ENCODE results near the gene EDN2. TPM values are rescaled to one million over a fixed set of nuclear protein-coding genes. Genes with fewer than 3 reads are reported as not detected.

EDN2 gene
- total and polyA plus RNA-seq, 2 donors (not counting 1 experiment from before 2014, with no cell fraction given) = not detected

DNA sequence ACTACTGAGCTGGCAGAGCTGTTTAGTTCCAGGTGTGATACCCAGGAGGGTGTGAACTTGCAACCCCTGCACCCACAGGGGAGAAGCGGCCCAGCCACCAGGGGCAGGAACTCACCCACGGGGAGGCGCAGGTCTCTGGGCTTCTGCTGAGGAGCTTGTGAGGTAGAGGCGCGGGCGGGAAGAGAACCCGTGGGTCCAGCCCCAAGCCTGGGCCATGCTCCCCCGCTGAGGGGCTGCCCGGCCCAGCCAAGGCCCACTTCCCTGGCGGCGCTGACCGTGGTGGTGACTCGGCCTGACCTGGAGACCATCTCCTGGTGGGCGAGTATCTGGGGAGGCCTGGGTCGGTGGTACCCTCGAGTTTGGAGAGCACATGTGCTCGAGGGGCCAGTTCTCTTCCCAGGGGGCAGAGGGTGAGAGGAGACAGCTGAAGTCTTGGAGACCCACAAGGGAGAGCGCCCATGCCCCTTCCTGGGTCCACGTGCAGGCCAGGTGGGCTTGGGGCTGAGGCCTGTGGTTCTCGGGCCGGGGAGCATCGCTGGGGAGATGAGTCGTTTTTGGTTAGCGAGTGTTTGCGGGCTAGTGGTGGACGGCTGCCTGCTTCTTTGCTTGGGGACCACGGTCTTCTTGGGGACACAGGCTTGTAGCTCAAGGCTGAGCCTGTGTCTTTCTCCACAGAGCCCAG is 28.4 kb upstream of the EDN2 start:
- H3K4me3 ChIP-seq (ENCODE audit: control extremely low read depth in 1 of 5, extremely low read depth in 1 of 5, insufficient read depth in 1 of 5, low read depth in 2 of 5, low read length in 4 of 5) = no peak overlapping the region
- H3K4me3 Mint-ChIP-seq = no peak overlapping the region
- intact Hi-C loops (cut with micrococcal nuclease) = loop anchor here (10.0 kb wide), 1 partner anchor 62 kb away; no protein-coding TSS in a partner anchor
- no peak overlapping the region for H3K27ac ChIP-seq (ENCODE audit: low read length in 2 of 2)
- peaks cover 15% of the 10 kb centered on the region for H3K4me1 Mint-ChIP-seq
- no peak for DNase-seq
- TF ChIP-seq, protein P1, sequence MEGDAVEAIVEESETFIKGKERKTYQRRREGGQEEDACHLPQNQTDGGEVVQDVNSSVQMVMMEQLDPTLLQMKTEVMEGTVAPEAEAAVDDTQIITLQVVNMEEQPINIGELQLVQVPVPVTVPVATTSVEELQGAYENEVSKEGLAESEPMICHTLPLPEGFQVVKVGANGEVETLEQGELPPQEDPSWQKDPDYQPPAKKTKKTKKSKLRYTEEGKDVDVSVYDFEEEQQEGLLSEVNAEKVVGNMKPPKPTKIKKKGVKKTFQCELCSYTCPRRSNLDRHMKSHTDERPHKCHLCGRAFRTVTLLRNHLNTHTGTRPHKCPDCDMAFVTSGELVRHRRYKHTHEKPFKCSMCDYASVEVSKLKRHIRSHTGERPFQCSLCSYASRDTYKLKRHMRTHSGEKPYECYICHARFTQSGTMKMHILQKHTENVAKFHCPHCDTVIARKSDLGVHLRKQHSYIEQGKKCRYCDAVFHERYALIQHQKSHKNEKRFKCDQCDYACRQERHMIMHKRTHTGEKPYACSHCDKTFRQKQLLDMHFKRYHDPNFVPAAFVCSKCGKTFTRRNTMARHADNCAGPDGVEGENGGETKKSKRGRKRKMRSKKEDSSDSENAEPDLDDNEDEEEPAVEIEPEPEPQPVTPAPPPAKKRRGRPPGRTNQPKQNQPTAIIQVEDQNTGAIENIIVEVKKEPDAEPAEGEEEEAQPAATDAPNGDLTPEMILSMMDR (IDR thresholded peaks at IDR 0.05) = no peak
- TF ChIP-seq EZH2 (IDR thresholded peaks at IDR 0.05; ENCODE audit: borderline replicate concordance, insufficient read depth, low read depth, low read length, poor library complexity, severe bottlenecking) = no peak
- no peak for ATAC-seq (ENCODE audit: low read depth)
- H2AFZ ChIP-seq (ENCODE audit: insufficient read depth, low read depth, low read length, poor library complexity, severe bottlenecking) = no peak overlapping the region
- peaks cover 0 to 11% of the 10 kb centered on the region in 2 experiments for H3K36me3 ChIP-seq (replicated peaks in 1 of 2; ENCODE audit: control extremely low read depth in 1 of 2, control insufficient read depth in 1 of 2, extremely low read depth in 1 of 2, insufficient read depth in 2 of 2, low read length in 1 of 2)
- CTCF ChIA-PET = interaction anchor here (2.0 kb wide), 1 partner anchor 661 kb away, joined by 5 read pairs; no protein-coding TSS in a partner anchor
- H4K20me1 ChIP-seq (ENCODE audit: control insufficient read depth, insufficient read depth, low read length, poor library complexity, severe bottlenecking) = no peaks in the 10 kb centered on the region
- H3K9ac ChIP-seq (ENCODE audit: low read length) = no peak overlapping the region
- H3K27ac Mint-ChIP-seq = no peak overlapping the region
- no peaks in the 10 kb centered on the region for H3K27me3 ChIP-seq (replicated peaks in 1 of 4; ENCODE audit: control extremely low read depth in 1 of 4, control insufficient read depth in 3 of 4, insufficient read depth in 4 of 4, low read length in 3 of 4)
- H3K27me3 Mint-ChIP-seq = no peaks in the 10 kb centered on the region
- peaks cover 8 to 22% of the 10 kb centered on the region in 2 donors for H3K4me1 ChIP-seq (ENCODE audit: control insufficient read depth in 2 of 2, insufficient read depth in 2 of 2, low read length in 2 of 2)
- no peaks in the 10 kb centered on the region for H3K9me3 ChIP-seq (ENCODE audit: control extremely low read depth in 1 of 3, control insufficient read depth in 2 of 3, insufficient read depth in 1 of 3, low read length in 2 of 3)
- POLR2A ChIA-PET = no interaction called here
- no peak overlapping the region for H3K4me2 ChIP-seq (replicated peaks; ENCODE audit: low read depth, low read length, poor library complexity, severe bottlenecking)
- 97% methylated on average over 26 of the region's 27 CpGs for WGBS (ENCODE audit: insufficient coverage)
- no peaks in the 10 kb centered on the region for H3K79me2 ChIP-seq (ENCODE audit: control insufficient read depth, insufficient read depth, low read length)
- H3K9me3 Mint-ChIP-seq (ENCODE audit: insufficient read depth) = no peaks in the 10 kb centered on the region

DNA sequence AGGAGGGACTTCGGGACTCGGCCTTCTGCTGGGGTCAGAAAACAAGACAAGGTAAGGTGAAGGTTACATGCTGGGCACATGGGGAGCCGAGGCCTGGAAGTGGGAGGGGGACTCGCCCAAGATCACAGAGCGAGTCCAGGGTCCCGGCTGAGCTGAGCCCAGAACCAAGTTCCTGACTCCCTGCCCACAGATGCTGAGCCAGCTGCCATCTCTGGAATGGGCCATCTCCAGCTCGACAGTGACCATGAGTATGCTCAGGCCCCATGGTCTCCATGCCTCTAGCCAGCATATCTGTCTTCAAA is 26.7 kb upstream of the EDN2 start:
- no peak overlapping the region for H2AFZ ChIP-seq (ENCODE audit: insufficient read depth, low read depth, low read length, poor library complexity, severe bottlenecking)
- no peak overlapping the region for H3K4me2 ChIP-seq (replicated peaks; ENCODE audit: low read depth, low read length, poor library complexity, severe bottlenecking)
- ATAC-seq (ENCODE audit: low read depth) = no peak
- no peak for TF ChIP-seq EZH2 (IDR thresholded peaks at IDR 0.05; ENCODE audit: borderline replicate concordance, insufficient read depth, low read depth, low read length, poor library complexity, severe bottlenecking)
- TF ChIP-seq, protein P1 (IDR thresholded peaks at IDR 0.05) = no peak
- H3K27ac Mint-ChIP-seq = no peak overlapping the region
- H3K27ac ChIP-seq (ENCODE audit: low read length in 2 of 2) = no peak overlapping the region
- H3K4me1 Mint-ChIP-seq = peaks cover under 1% of the 10 kb centered on the region
- intact Hi-C loops (cut with micrococcal nuclease) = loop anchor here (10.0 kb wide), 1 partner anchor 64 kb away; no protein-coding TSS in a partner anchor
- CTCF ChIA-PET = no interaction called here
- no peaks in the 10 kb centered on the region for H3K9me3 Mint-ChIP-seq (ENCODE audit: insufficient read depth)
- 99% methylated on average over 7 of the region's 7 CpGs for WGBS (ENCODE audit: insufficient coverage)
- no peaks in the 10 kb centered on the region for H4K20me1 ChIP-seq (ENCODE audit: control insufficient read depth, insufficient read depth, low read length, poor library complexity, severe bottlenecking)
- H3K79me2 ChIP-seq (ENCODE audit: control insufficient read depth, insufficient read depth, low read length) = no peaks in the 10 kb centered on the region
- H3K9me3 ChIP-seq (ENCODE audit: control extremely low read depth in 1 of 3, control insufficient read depth in 2 of 3, insufficient read depth in 1 of 3, low read length in 2 of 3) = no peaks in the 10 kb centered on the region
- H3K36me3 ChIP-seq (replicated peaks in 1 of 2; ENCODE audit: control extremely low read depth in 1 of 2, control insufficient read depth in 1 of 2, extremely low read depth in 1 of 2, insufficient read depth in 2 of 2, low read length in 1 of 2) = peaks cover 0 to 11% of the 10 kb centered on the region in 2 experiments
- no peak for DNase-seq
- H3K27me3 Mint-ChIP-seq = no peaks in the 10 kb centered on the region
- no peak overlapping the region for H3K9ac ChIP-seq (ENCODE audit: low read length)
- H3K4me3 Mint-ChIP-seq = no peak overlapping the region
- no peak overlapping the region for H3K4me3 ChIP-seq (ENCODE audit: control extremely low read depth in 1 of 5, extremely low read depth in 1 of 5, insufficient read depth in 1 of 5, low read depth in 2 of 5, low read length in 4 of 5)
- POLR2A ChIA-PET = no interaction called here
- peaks cover 0 to 6% of the 10 kb centered on the region in 2 donors for H3K4me1 ChIP-seq (ENCODE audit: control insufficient read depth in 2 of 2, insufficient read depth in 2 of 2, low read length in 2 of 2)
- no peaks in the 10 kb centered on the region for H3K27me3 ChIP-seq (replicated peaks in 1 of 4; ENCODE audit: control extremely low read depth in 1 of 4, control insufficient read depth in 3 of 4, insufficient read depth in 4 of 4, low read length in 3 of 4)

All from B cell (primary cell).